GM12878 (cell line): ENCODE measurements around the gene POC1B. TPM values are rescaled to one million over a fixed set of nuclear protein-coding genes. Genes with fewer than 3 reads are reported as not detected.

Experiments used
- ATAC-seq: fragments of 200-7000 bp; cut with Tn5 transposase; 3 replicates; pipeline ENCODE4 v1.9.1; 2020; ENCODE audit warnings: mild to moderate bottlenecking, moderate library complexity
- BruUV-seq: library from RNA; stranded (reverse); fragments of 400-500 nt; replicated peaks from 2 replicates; lab custom pipeline; 2021; lab: Mats Ljungman, UMichigan
- CTCF ChIA-PET: fragments of 300-600 bp; sonication (Branson Sonifier 250); formaldehyde crosslinking; extraction: SDS; loops from one replicate; lab custom pipeline; 2021; ENCODE audit warnings: inconsistent platforms; lab: Yijun Ruan, JAX
- POLR2A ChIA-PET: fragments of 350-600 bp; formaldehyde crosslinking; extraction: SDS; loops from one replicate; lab custom pipeline; 2021; ENCODE audit warnings: inconsistent platforms; lab: Charles Lee
- RAD21 ChIA-PET: fragments of 300-600 bp; sonication (Branson Sonifier 250); formaldehyde crosslinking; loops from one replicate; lab custom pipeline; 2023; ENCODE audit warnings: antibody characterized with exemption; ENCODE audit not compliant: unreplicated experiment; lab: Charles Lee
- SMC1A ChIA-PET: fragments of 300-600 bp; sonication (Branson Sonifier 250); formaldehyde crosslinking; loops from one replicate; lab custom pipeline; 2023; ENCODE audit not compliant: unreplicated experiment, uncharacterized antibody; lab: Charles Lee
- DNase-seq: peaks from one replicate; pipeline ENCODE4 v3.0.0-alpha.2; 2011; ENCODE audit warnings: low read depth, low spot score
- FAIRE-seq: peaks from 3 replicates; lab custom pipeline; 2011; peaks lifted over from hg19 to GRCh38; lab: Jason Lieb, UNC
- H2AFZ ChIP-seq: 2 replicates; pipeline ENCODE4 v1.6.0; 2011; ENCODE audit warnings: low read depth, low read length, control low read depth; ENCODE audit not compliant: control insufficient read depth
- H3K27ac ChIP-seq: 2 replicates; pipeline ENCODE4 v1.5.1; 2011; ENCODE audit warnings: control low read depth; ENCODE audit not compliant: control insufficient read depth, insufficient read depth
- H3K27me3 ChIP-seq, 2 experiments: replicated peaks in 1 of 2; 2 replicates each; pipeline versions ENCODE4 v1.6.0 to v1.6.1; 2011; ENCODE audit warnings: low read length in 1 of 2; ENCODE audit not compliant: control insufficient read depth in 2 of 2, insufficient read depth in 2 of 2
- H3K36me3 ChIP-seq, 2 experiments: 2 replicates each; pipeline ENCODE4 v1.5.1; 2011; ENCODE audit warnings: low read length in 1 of 2; ENCODE audit not compliant: control insufficient read depth in 2 of 2, insufficient read depth in 2 of 2
- H3K4me1 ChIP-seq: 2 replicates; pipeline ENCODE4 v1.6.1; 2011; ENCODE audit warnings: mild to moderate bottlenecking, low read length, moderate library complexity, mixed read lengths; ENCODE audit not compliant: control insufficient read depth, insufficient read depth
- H3K4me2 ChIP-seq: 2 replicates; pipeline ENCODE4 v1.6.0; 2011; ENCODE audit warnings: control low read depth; ENCODE audit not compliant: control insufficient read depth, insufficient read depth
- H3K4me3 ChIP-seq: fragments of 200-600 bp; sonication (generic); 2 replicates; pipeline ENCODE4 v1.5.1; 2016
- H3K79me2 ChIP-seq: 2 replicates; pipeline ENCODE4 v1.6.0; 2011; ENCODE audit warnings: low read length; ENCODE audit not compliant: control insufficient read depth, insufficient read depth
- H3K9ac ChIP-seq: 2 replicates; pipeline ENCODE4 v1.8.0; 2011; ENCODE audit warnings: low read length, control low read depth, mixed read lengths; ENCODE audit not compliant: control insufficient read depth, insufficient read depth
- H3K9me3 ChIP-seq: replicated peaks from 3 replicates; pipeline ENCODE4 v1.5.1; 2011; ENCODE audit warnings: mild to moderate bottlenecking, low read length; ENCODE audit not compliant: control insufficient read depth, insufficient read depth
- H4K20me1 ChIP-seq: 2 replicates; pipeline ENCODE4 v1.6.0; 2011; ENCODE audit not compliant: control insufficient read depth, insufficient read depth
- FOXK2 ChIP-seq: fragments of 450-650 bp; IDR thresholded peaks from 2 replicates; pipeline ENCODE4 v1.6.1; 2017; ENCODE audit warnings: mild to moderate bottlenecking, moderate library complexity
- FOXM1 ChIP-seq: IDR thresholded peaks from 2 replicates; pipeline ENCODE4 v1.6.1; 2012; ENCODE audit warnings: low read depth, mild to moderate bottlenecking, inconsistent platforms, low read length, moderate library complexity
- MEF2B ChIP-seq: fragments of 450-650 bp; IDR thresholded peaks from 2 replicates; pipeline ENCODE4 v1.6.1; 2018; ENCODE audit warnings: mild to moderate bottlenecking, moderate library complexity; ENCODE audit not compliant: partially characterized antibody, poor library complexity, severe bottlenecking
- NKRF ChIP-seq: fragments of 450-650 bp; conservative IDR thresholded peaks from 2 replicates; pipeline ENCODE4 v1.6.1; 2017; ENCODE audit warnings: mild to moderate bottlenecking, moderate library complexity
- RELB ChIP-seq: fragments of 450-650 bp; IDR thresholded peaks from 2 replicates; pipeline ENCODE4 v1.6.1; 2017; ENCODE audit warnings: low read depth, mild to moderate bottlenecking, moderate library complexity
- SUPT20H ChIP-seq: IDR thresholded peaks from 2 replicates; pipeline ENCODE4 v1.6.1; 2011; ENCODE audit warnings: low read depth, mild to moderate bottlenecking, low read length, moderate library complexity, borderline replicate concordance; ENCODE audit not compliant: control insufficient read depth
- SUZ12 ChIP-seq: fragments of 200-600 bp; sonication (generic); IDR thresholded peaks from one replicate; pipeline ENCODE4 v1.6.1; 2018; ENCODE audit warnings: antibody characterized with exemption, mild to moderate bottlenecking; ENCODE audit not compliant: unreplicated experiment
- TBL1XR1 ChIP-seq: IDR thresholded peaks from 2 replicates; pipeline ENCODE4 v1.6.1; 2012; ENCODE audit warnings: low read depth, low read length, improper control_type of control experiment
- WGBS: methylation state at CpG from one replicate; pipeline ENCODE4 v1.1.6; 2016; ENCODE audit warnings: low lambda C conversion rate; ENCODE audit not compliant: insufficient replicate concordance, insufficient coverage; ENCODE audit errors: missing lambda C conversion rate; 5-methylcytosine and 5-hydroxymethylcytosine counted together
- in situ Hi-C: fragments of 300-500 bp; cut with MboI; formaldehyde crosslinking; loops from 9 replicates; pipeline ENCODE4 v1.14.3; 2018; ENCODE audit warnings: mixed read lengths
- intact Hi-C: fragments of 100-400 bp; cut with micrococcal nuclease; formaldehyde crosslinking; loops from one replicate; pipeline ENCODE4 v1.14.2; 2022; ENCODE audit not compliant: unreplicated experiment
- polyA plus RNA-seq, 11 experiments: library from polyadenylated mRNA; depleted of rRNA in 4 of 11; unstranded in 6 of 11; stranded (reverse) in 5 of 11; fragments of >200 nt; fragmentation: Nextera tagmentation in 4 of 11; fragmentation: Illumina TruSeq in 1 of 11; extraction: Ambion mirVana in 4 of 11; extraction: Trizol in 1 of 11; gene quantifications; 1 replicate in 1 of 11; 2 replicates in 10 of 11; pipeline versions ENCODE4 v1.2.1 to v1.2.3, GENCODE V29; 2011 to 2016; ENCODE audit warnings: inconsistent platforms in 2 of 11, missing spikeins in 2 of 11, low read depth in 1 of 11
- total RNA-seq, 4 experiments: library from RNA; depleted of rRNA in 3 of 4; stranded (reverse); fragments of >200 nt in 3 of 4; fragmentation: Illumina TruSeq in 1 of 4; extraction: Trizol in 1 of 4; gene quantifications; 2 replicates each; pipeline versions ENCODE4 v1.2.1 to v1.2.3, GENCODE V29; 2013 to 2021

The POC1B gene
- total and polyA plus RNA-seq, 10 of the 15 experiments (the other 5 are each of a cell fraction or from before 2014, with no cell fraction given): 4.4 to 17.8 (median 11.3) TPM

- ChIA-PET POLR2A (no interaction called here), RAD21 (no interaction called here)
- WGBS: 54% methylated on average over 5 of the region's 5 CpGs
- no peak overlapping the region for H3K9ac ChIP-seq
- H4K20me1 ChIP-seq: no peaks in the 10 kb centered on the region
- no peaks in the 10 kb centered on the region for H3K9me3 ChIP-seq
- DNase-seq: no peak
- no peak overlapping the region for H3K4me2 ChIP-seq
- no peak for ATAC-seq
- H3K27ac ChIP-seq: no peak overlapping the region
- TF ChIP-seq NKRF (no peak), FOXM1 (no peak), RELB (no peak), SUZ12 (no peak), TBL1XR1 (no peak), MEF2B (no peak), FOXK2 (no peak), SUPT20H (no peak)
- TF ChIP-seq, all 136 proteins: peak for 0
- in situ Hi-C loops (no loop called here), intact Hi-C loops (no loop called here)
- FAIRE-seq: no peak
- Histone ChIP-seq H2AFZ (no peak overlapping the region), H3K4me1 (no peaks in the 10 kb centered on the region), H3K4me3 (no peak overlapping the region), H3K36me3 (no peaks in the 10 kb centered on the region), H3K27me3 (no peaks in the 10 kb centered on the region), H3K79me2 (no peaks in the 10 kb centered on the region)
- CTCF ChIA-PET: no interaction called here
- no TSS peak for BruUV-seq
- SMC1A ChIA-PET: interaction anchor here (0.6 to 1.1 kb wide), 2 partner anchors 14 to 527 kb away, joined by 3 read pairs; no protein-coding TSS in a partner anchor
Observed at GRCh38 chr12:89418228-89418910, 107.5 kb downstream of the POC1B start.
